ENCODE measurements around the gene TDRD12.

DNA sequence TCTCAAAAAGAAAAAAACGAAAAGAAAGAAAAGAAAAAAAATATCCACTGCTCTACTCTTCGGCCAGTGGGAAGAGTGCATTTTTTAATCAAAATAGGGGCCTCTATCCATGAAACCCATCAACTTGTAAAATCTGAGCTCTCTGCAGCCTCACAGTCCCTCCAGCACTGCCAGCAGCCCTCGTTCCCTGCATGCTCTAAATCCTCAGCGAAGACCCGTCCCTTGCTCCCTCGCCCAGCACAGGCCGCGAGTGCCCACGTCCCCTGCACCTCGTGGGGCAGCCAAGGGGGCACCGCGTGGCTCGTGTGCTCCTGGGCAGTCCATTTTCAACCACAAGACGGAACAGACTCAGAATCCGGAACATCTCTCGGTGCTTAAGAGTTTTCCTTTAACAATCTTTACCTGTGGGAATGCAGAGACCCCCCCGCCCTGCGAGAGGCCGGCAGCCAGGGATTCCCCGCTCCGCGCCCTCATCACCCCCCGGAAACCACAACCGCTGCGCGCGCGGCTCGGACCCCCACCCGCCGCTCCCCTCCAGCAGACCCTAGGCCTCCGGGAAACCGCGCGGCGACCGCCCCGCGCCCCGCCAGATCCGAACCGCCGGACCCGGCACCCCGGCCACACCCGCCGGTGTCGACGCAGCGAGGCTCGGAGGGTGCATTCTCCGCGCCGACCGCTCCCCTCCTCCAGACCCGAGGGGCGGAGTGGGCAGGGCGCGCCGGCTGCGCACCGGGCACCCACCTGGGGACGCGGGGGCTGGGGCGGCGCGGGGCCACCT is 45.2 kb upstream of the TDRD12 start:
- no peak for TF ChIP-seq POLR2AphosphoS5 (IDR thresholded peaks at IDR 0.05)
- TF ChIP-seq, protein P1, sequence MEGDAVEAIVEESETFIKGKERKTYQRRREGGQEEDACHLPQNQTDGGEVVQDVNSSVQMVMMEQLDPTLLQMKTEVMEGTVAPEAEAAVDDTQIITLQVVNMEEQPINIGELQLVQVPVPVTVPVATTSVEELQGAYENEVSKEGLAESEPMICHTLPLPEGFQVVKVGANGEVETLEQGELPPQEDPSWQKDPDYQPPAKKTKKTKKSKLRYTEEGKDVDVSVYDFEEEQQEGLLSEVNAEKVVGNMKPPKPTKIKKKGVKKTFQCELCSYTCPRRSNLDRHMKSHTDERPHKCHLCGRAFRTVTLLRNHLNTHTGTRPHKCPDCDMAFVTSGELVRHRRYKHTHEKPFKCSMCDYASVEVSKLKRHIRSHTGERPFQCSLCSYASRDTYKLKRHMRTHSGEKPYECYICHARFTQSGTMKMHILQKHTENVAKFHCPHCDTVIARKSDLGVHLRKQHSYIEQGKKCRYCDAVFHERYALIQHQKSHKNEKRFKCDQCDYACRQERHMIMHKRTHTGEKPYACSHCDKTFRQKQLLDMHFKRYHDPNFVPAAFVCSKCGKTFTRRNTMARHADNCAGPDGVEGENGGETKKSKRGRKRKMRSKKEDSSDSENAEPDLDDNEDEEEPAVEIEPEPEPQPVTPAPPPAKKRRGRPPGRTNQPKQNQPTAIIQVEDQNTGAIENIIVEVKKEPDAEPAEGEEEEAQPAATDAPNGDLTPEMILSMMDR (IDR thresholded peaks at IDR 0.05), result peak in 1 of 5 experiments; percentile 23
- TF ChIP-seq EP300 (IDR thresholded peaks at IDR 0.05; ENCODE audit: low read depth), result no peak
